ENCODE data around the gene TOB2.

- TF ChIP-seq CTCF (IDR thresholded peaks at IDR 0.05) (no peak), EZH2phosphoT487 (IDR thresholded peaks at IDR 0.05; ENCODE audit: borderline replicate concordance, low read depth) (no peak), YY1 (IDR thresholded peaks at IDR 0.05; ENCODE audit: low read depth) (no peak), MAX (IDR thresholded peaks at IDR 0.05; ENCODE audit: low read depth) (no peak), SMC3 (IDR thresholded peaks at IDR 0.05; ENCODE audit: low read depth, low read length) (no peak), TAF1 (IDR thresholded peaks at IDR 0.05; ENCODE audit: borderline replicate concordance, low read depth, low read length) (no peak)
These were observed 15.3 kb upstream of the TOB2 start for GRCh38 chr22:41461901-41462300.
